ENCODE measurements around the gene PTTG1. TPM values are rescaled to one million over a fixed set of nuclear protein-coding genes. Genes with fewer than 3 reads are reported as not detected.

The PTTG1 gene
- total RNA-seq, 3 donors from 2014 or later = 5.8 to 46.8 (median 9.0) TPM

DNA sequence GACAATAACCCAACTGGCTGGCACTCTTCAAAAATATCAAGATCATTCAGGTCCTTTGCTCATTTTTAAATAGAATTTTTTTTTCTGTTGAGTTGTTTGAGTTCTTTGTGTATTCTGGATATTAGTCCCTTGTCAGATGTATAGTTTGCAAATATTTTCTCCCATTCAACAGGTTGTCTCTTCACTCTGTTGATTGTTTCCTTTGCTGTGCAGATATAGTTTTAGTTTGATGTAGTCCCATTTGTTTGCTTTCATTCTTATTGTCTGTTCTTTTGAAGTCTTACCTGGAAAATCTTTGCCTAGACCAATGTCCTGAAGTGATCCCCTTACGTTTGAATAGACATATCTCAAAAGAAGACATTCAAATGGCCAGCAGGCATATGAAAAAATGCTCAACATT, 22.8 kb downstream of the PTTG1 start:
- H3K4me1 ChIP-seq (ENCODE audit: low read depth) = no peaks in the 10 kb centered on the region
- no peaks in the 10 kb centered on the region for H3K9me3 ChIP-seq
- intact Hi-C loops (cut with DNase I, micrococcal nuclease) = no loop called here
- TF ChIP-seq, protein P1, sequence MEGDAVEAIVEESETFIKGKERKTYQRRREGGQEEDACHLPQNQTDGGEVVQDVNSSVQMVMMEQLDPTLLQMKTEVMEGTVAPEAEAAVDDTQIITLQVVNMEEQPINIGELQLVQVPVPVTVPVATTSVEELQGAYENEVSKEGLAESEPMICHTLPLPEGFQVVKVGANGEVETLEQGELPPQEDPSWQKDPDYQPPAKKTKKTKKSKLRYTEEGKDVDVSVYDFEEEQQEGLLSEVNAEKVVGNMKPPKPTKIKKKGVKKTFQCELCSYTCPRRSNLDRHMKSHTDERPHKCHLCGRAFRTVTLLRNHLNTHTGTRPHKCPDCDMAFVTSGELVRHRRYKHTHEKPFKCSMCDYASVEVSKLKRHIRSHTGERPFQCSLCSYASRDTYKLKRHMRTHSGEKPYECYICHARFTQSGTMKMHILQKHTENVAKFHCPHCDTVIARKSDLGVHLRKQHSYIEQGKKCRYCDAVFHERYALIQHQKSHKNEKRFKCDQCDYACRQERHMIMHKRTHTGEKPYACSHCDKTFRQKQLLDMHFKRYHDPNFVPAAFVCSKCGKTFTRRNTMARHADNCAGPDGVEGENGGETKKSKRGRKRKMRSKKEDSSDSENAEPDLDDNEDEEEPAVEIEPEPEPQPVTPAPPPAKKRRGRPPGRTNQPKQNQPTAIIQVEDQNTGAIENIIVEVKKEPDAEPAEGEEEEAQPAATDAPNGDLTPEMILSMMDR (IDR thresholded peaks at IDR 0.05) = no peak
- no peak for DNase-seq
- ATAC-seq = no peak
- H3K4me3 ChIP-seq = no peak overlapping the region
- H3K36me3 ChIP-seq (ENCODE audit: low read depth) = no peaks in the 10 kb centered on the region

DNA sequence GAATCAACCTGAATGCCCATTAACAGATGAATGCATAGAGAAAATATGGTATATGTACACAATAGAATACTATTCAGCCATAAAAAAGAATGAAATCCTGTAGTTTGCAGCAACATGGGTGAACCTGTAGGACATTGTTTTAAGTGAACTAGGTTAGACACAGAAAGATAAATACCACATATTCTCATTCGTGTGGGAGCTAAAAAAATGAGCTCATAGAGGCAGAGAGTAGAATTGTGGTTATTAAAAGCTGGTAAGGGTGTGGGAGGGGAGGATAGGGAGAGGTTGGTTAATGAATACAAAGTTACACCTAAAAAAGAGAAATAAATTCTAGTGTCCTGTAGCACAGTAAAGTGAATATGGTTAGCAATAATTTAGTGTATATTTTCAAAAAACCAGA, 23.5 kb downstream of the PTTG1 start:
- TF ChIP-seq, protein P1 (IDR thresholded peaks at IDR 0.05) = no peak
- H3K4me1 ChIP-seq (ENCODE audit: low read depth) = no peaks in the 10 kb centered on the region
- H3K4me3 ChIP-seq = no peak overlapping the region
- no peaks in the 10 kb centered on the region for H3K9me3 ChIP-seq
- no peak for DNase-seq
- intact Hi-C loops (cut with DNase I, micrococcal nuclease) = no loop called here
- ATAC-seq = no peak
- H3K36me3 ChIP-seq (ENCODE audit: low read depth) = no peaks in the 10 kb centered on the region

DNA sequence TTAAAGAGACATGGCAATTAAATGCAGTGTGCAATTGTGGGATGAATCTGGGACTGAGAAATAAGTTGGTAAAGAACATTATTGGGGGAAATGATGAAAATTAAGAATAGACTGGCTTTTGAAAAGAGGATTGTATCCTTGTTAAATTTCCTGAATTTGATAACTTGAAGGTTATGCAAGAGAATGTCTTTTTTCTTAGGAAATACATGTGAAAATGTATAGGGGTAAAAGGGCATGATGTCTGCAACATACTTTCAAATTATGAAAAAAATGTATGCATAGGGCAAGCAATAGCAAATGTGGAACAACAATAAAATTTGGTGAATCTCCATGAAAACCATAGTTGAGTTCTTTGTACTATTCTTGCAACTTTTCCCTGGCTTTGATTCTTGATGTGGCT, 24.1 kb downstream of the PTTG1 start:
- intact Hi-C loops (cut with DNase I, micrococcal nuclease) = no loop called here
- Histone ChIP-seq H3K4me3 (no peak overlapping the region), H3K4me1 (ENCODE audit: low read depth) (no peaks in the 10 kb centered on the region), H3K9me3 (no peaks in the 10 kb centered on the region), H3K36me3 (ENCODE audit: low read depth) (no peaks in the 10 kb centered on the region)
- DNase-seq = no peak
- ATAC-seq = no peak
- TF ChIP-seq, protein P1 (IDR thresholded peaks at IDR 0.05) = no peak

DNA sequence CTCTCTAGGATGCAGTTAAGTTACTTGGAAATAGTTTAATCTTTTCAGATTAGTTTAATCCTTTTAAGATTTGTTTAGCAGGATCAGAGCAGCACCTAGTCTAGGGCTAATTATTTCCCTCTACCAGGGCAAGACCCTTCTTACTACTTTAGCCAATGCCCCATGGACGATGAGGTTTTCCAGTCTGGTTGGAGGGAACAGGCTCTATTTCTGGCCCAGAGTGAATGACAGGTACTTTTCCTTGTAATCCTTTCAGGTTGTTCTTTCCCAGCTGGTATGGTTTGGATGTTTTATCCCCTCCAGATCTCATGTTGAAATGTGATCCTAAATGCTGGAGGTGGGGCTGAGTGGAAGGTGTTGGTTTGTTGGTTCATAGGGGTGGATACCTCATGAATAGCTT, 27.2 kb downstream of the PTTG1 start:
- intact Hi-C loops (cut with DNase I, micrococcal nuclease) = no loop called here
- TF ChIP-seq, protein P1 (IDR thresholded peaks at IDR 0.05) = no peak
- Histone ChIP-seq H3K4me3 (no peak overlapping the region), H3K36me3 (ENCODE audit: low read depth) (no peaks in the 10 kb centered on the region), H3K4me1 (ENCODE audit: low read depth) (no peaks in the 10 kb centered on the region), H3K9me3 (no peaks in the 10 kb centered on the region)
- ATAC-seq = no peak
- DNase-seq = no peak

DNA sequence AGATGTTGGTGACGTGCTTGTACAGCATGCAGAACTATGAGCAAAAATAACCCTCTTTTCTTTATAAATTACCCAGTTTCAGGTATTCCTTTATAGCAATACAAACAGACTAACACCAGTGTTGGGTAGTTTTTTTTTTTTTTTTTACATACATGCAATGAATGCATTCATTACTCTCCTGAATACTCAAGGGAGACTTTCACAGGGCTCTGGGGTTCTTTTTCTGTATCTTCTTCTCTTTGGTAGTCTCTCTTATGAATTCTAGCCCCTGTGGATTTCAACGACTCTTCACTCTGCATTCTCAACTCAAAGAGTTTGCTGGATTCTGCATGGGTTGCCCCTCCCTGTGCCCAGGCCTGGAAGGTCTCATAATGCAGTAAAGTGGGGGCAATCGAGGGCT, 27.8 kb downstream of the PTTG1 start:
- H3K36me3 ChIP-seq (ENCODE audit: low read depth) = no peaks in the 10 kb centered on the region
- intact Hi-C loops (cut with DNase I, micrococcal nuclease) = no loop called here

More for the DNA sequence above, 27.8 kb downstream of the PTTG1 start:
- Histone ChIP-seq H3K9me3 (no peaks in the 10 kb centered on the region), H3K4me3 (no peak overlapping the region), H3K4me1 (ENCODE audit: low read depth) (no peaks in the 10 kb centered on the region)
- ATAC-seq (no peak), DNase-seq (no peak)
- TF ChIP-seq, protein P1 (IDR thresholded peaks at IDR 0.05) = no peak
